ENCODE data around the gene PROCR. TPM values are rescaled to one million over a fixed set of nuclear protein-coding genes. Genes with fewer than 3 reads are reported as not detected.

Gene PROCR
- total and polyA plus RNA-seq, 9 of the 15 experiments (the other 6 are each of a cell fraction or from before 2014, with no cell fraction given), result 1.6 to 7.1 (median 4.0) TPM

- TF ChIP-seq ZBTB11 (CRISPR knock-in tag; IDR thresholded peaks at IDR 0.05) (0 out of 6 replicates have a peak, but pooled peaks of 1 of the 3 experiments have one; percentile 31), YY1 (IDR thresholded peaks at IDR 0.05; ENCODE audit: borderline replicate concordance in 1 of 3, control insufficient read depth in 1 of 3, extremely low read depth in 1 of 3, insufficient read depth in 3 of 3, insufficient read length in 1 of 3, insufficient replicate concordance in 2 of 3, low read depth in 1 of 3, low read length in 2 of 3) (peak in 2 of 3 experiments; percentile 54), ZNF232 (CRISPR knock-in tag; IDR thresholded peaks at IDR 0.05) (no peak; the same call in 1 of the 2 replicates), MYC (IDR thresholded peaks at IDR 0.05; ENCODE audit: low read depth, low read length) (peak; percentile 84), MYC (CRISPR knock-in tag; IDR thresholded peaks at IDR 0.05; ENCODE audit: borderline replicate concordance, low read depth) (no peak), ZBTB2 (IDR thresholded peaks at IDR 0.05) (peak; percentile 92), ZEB2 (IDR thresholded peaks at IDR 0.05) (peak; percentile 77), BDP1 (IDR thresholded peaks at IDR 0.05; ENCODE audit: insufficient read depth, insufficient read length) (no peak), SIN3A (IDR thresholded peaks at IDR 0.05; ENCODE audit: borderline replicate concordance in 2 of 2, control insufficient read depth in 1 of 2, low read depth in 2 of 2, low read length in 2 of 2) (peak; percentile 38 to 39; a peak in 1 of 4 replicates), E2F1 (CRISPR knock-in tag; IDR thresholded peaks at IDR 0.05) (no peak), RBBP5 (IDR thresholded peaks at IDR 0.05; ENCODE audit: borderline replicate concordance, insufficient read depth, low read length, poor library complexity, severe bottlenecking) (peak; percentile 86), BCL6 (CRISPR knock-in tag; IDR thresholded peaks at IDR 0.05) (no peak), NR4A1 (CRISPR knock-in tag; IDR thresholded peaks at IDR 0.05) (no peak), NR4A1 (tag; IDR thresholded peaks at IDR 0.05) (no peak), RB1 (IDR thresholded peaks at IDR 0.05; ENCODE audit: low read depth) (peak; percentile 77; the same call in 1 of the 2 replicates), KDM2B (CRISPR knock-in tag; IDR thresholded peaks at IDR 0.05) (0 out of 2 replicates have a peak, but pooled peaks have one; percentile 4), NR3C1 (CRISPR knock-in tag; IDR thresholded peaks at IDR 0.05) (0 out of 2 replicates have a peak, but pooled peaks have one; percentile 28), RAD51 (IDR thresholded peaks at IDR 0.05; ENCODE audit: borderline replicate concordance, low read depth) (no peak)
These were observed 24.8 kb upstream of the PROCR start, which contains the start of gene EDEM2 (continued) for GRCh38 chr20:35146920-35147574.
